HepG2 (cell line): Measurements from ENCODE around the gene ANKLE1. TPM values are rescaled to one million over a fixed set of nuclear protein-coding genes. Genes with fewer than 3 reads are reported as not detected.

Experiments used
- GLI4 ChIP-seq: sonication (generic); formaldehyde crosslinking; IDR thresholded peaks from 2 replicates; pipeline ENCODE4 v1.5.1; 2020; ENCODE audit warnings: missing genetic modification reagents, mild to moderate bottlenecking, moderate library complexity, borderline replicate concordance
- IKZF4 ChIP-seq: sonication (generic); formaldehyde crosslinking; IDR thresholded peaks from 2 replicates; pipeline ENCODE4 v1.5.1; 2020; ENCODE audit warnings: borderline replicate concordance, mild to moderate bottlenecking, low read depth, missing genetic modification reagents; ENCODE audit errors: not compliant biosample characterization
- ZNF205 ChIP-seq: IDR thresholded peaks from 2 replicates; pipeline ENCODE4 v1.6.1; 2018; ENCODE audit warnings: missing biosample characterization, missing genetic modification reagents
- ZNF263 ChIP-seq: sonication (generic); formaldehyde crosslinking; IDR thresholded peaks from 2 replicates; pipeline ENCODE4 v1.4.0; 2020; ENCODE audit warnings: missing genetic modification reagents
- polyA plus RNA-seq, 8 experiments: library from polyadenylated mRNA; depleted of rRNA in 3 of 8; stranded (reverse) in 7 of 8; unstranded in 1 of 8; fragments of >200 nt; fragmentation: Illumina TruSeq in 4 of 8; extraction: Trizol in 4 of 8; gene quantifications; 2 replicates each; pipeline versions ENCODE4 v1.2.1 to v1.2.3, GENCODE V29; 2011 to 2016; ENCODE audit warnings: low read depth in 4 of 8, missing spikeins in 1 of 8, mixed read lengths in 1 of 8; ENCODE audit not compliant: insufficient read depth in 1 of 8
- total RNA-seq, 5 experiments: library from RNA; depleted of rRNA; stranded (reverse); fragments of >200 nt; fragmentation: Illumina TruSeq; extraction: Trizol; gene quantifications; 2 replicates each; pipeline ENCODE4 v1.2.3, GENCODE V29; 2016; ENCODE audit warnings: low read depth in 1 of 5
- TF ChIP-seq, protein P1 (sequence below): sonication (generic); formaldehyde crosslinking; IDR thresholded peaks from 2 replicates; pipeline ENCODE4 v1.4.0; 2020; ENCODE audit warnings: low read depth, missing genetic modification reagents
- TF ChIP-seq, protein P2 (sequence below): sonication (generic); formaldehyde crosslinking; IDR thresholded peaks from 2 replicates; pipeline ENCODE4 v1.4.0; 2020; ENCODE audit warnings: missing genetic modification reagents
- TF ChIP-seq, protein P3 (sequence below): sonication (generic); formaldehyde crosslinking; IDR thresholded peaks from 2 replicates; pipeline ENCODE4 v1.4.0; 2020; ENCODE audit warnings: missing genetic modification reagents
- TF ChIP-seq, protein P4 (sequence below): sonication (generic); formaldehyde crosslinking; IDR thresholded peaks from 2 replicates; pipeline ENCODE4 v1.4.0; 2020; ENCODE audit warnings: missing genetic modification reagents, borderline replicate concordance
- TF ChIP-seq, protein P5 (sequence below): IDR thresholded peaks from 2 replicates; pipeline ENCODE4 v1.6.1; 2018; ENCODE audit warnings: missing genetic modification reagents
- TF ChIP-seq, protein P6 (sequence below): sonication (generic); formaldehyde crosslinking; IDR thresholded peaks from 2 replicates; pipeline ENCODE4 v1.5.0; 2020; ENCODE audit warnings: mild to moderate bottlenecking, missing genetic modification reagents
- TF ChIP-seq, protein P7 (sequence below), 2 experiments: fragments of 450-650 bp in 1 of 2; sonication (generic) in 1 of 2; formaldehyde crosslinking; IDR thresholded peaks; 2 replicates each; pipeline versions ENCODE4 v1.5.0 to v1.8.0; 2020 to 2022; ENCODE audit warnings: mild to moderate bottlenecking in 1 of 2, missing genetic modification reagents in 1 of 2

Gene ANKLE1
- total and polyA plus RNA-seq, 2 of the 13 experiments (the other 11 are each of a cell fraction or from before 2014, with no cell fraction given): 0.69 to 1.5 TPM

DNA sequence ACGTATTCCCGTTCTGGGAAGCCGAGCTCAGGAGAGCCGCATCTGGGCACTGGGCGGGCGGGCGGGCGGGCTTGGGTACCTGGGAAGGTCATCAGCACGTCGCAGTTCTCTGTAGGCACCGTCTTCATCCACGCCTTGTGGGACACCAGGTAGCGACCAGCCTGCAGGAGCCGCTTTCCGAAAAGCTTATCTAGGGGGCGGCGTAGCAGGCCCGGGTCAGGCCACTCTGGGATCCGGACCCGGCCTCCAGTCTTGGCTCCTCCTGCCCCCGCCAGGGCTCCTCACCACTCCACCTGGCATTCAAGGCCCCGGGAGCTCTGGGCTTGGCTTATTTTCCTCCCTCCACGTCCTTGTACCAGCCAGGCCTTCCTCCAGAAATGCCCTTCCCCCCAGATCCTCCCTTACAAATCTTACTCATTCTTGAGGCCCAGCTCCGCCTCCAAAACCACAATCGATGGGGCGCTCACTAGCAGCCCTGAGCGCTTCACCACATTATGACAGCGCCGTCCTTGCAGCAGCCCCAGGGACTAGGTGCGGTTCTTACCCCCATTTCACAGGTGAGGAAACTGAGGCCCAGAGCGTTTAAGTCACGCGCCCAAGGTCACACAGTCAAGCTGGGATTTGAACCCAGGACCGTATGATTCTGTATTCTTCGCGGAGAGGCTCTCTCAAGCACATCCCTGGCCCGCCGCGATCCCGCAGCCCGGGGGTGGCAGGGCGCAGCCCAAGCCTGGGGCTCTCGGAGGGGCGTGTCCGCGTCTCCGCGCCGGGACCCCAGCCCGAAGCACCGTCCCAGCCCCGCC lies 52.1 kb downstream of the ANKLE1 start (continued):
- no peak for TF ChIP-seq ZNF263 (CRISPR knock-in tag)
- TF ChIP-seq, protein P1, sequence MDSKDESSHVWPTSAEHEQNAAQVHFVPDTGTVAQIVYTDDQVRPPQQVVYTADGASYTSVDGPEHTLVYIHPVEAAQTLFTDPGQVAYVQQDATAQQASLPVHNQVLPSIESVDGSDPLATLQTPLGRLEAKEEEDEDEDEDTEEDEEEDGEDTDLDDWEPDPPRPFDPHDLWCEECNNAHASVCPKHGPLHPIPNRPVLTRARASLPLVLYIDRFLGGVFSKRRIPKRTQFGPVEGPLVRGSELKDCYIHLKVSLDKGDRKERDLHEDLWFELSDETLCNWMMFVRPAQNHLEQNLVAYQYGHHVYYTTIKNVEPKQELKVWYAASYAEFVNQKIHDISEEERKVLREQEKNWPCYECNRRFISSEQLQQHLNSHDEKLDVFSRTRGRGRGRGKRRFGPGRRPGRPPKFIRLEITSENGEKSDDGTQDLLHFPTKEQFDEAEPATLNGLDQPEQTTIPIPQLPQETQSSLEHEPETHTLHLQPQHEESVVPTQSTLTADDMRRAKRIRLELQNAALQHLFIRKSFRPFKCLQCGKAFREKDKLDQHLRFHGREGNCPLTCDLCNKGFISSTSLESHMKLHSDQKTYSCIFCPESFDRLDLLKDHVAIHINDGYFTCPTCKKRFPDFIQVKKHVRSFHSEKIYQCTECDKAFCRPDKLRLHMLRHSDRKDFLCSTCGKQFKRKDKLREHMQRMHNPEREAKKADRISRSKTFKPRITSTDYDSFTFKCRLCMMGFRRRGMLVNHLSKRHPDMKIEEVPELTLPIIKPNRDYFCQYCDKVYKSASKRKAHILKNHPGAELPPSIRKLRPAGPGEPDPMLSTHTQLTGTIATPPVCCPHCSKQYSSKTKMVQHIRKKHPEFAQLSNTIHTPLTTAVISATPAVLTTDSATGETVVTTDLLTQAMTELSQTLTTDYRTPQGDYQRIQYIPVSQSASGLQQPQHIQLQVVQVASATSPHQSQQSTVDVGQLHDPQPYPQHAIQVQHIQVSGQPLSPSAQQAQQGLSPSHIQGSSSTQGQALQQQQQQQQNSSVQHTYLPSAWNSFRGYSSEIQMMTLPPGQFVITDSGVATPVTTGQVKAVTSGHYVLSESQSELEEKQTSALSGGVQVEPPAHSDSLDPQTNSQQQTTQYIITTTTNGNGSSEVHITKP (CRISPR knock-in tag): 0 out of 2 replicates have a peak, but pooled peaks have one; percentile 28
- no peak for TF ChIP-seq GLI4
- TF ChIP-seq, protein P2, sequence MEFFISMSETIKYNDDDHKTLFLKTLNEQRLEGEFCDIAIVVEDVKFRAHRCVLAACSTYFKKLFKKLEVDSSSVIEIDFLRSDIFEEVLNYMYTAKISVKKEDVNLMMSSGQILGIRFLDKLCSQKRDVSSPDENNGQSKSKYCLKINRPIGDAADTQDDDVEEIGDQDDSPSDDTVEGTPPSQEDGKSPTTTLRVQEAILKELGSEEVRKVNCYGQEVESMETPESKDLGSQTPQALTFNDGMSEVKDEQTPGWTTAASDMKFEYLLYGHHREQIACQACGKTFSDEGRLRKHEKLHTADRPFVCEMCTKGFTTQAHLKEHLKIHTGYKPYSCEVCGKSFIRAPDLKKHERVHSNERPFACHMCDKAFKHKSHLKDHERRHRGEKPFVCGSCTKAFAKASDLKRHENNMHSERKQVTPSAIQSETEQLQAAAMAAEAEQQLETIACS: no peak
- TF ChIP-seq, protein P3, sequence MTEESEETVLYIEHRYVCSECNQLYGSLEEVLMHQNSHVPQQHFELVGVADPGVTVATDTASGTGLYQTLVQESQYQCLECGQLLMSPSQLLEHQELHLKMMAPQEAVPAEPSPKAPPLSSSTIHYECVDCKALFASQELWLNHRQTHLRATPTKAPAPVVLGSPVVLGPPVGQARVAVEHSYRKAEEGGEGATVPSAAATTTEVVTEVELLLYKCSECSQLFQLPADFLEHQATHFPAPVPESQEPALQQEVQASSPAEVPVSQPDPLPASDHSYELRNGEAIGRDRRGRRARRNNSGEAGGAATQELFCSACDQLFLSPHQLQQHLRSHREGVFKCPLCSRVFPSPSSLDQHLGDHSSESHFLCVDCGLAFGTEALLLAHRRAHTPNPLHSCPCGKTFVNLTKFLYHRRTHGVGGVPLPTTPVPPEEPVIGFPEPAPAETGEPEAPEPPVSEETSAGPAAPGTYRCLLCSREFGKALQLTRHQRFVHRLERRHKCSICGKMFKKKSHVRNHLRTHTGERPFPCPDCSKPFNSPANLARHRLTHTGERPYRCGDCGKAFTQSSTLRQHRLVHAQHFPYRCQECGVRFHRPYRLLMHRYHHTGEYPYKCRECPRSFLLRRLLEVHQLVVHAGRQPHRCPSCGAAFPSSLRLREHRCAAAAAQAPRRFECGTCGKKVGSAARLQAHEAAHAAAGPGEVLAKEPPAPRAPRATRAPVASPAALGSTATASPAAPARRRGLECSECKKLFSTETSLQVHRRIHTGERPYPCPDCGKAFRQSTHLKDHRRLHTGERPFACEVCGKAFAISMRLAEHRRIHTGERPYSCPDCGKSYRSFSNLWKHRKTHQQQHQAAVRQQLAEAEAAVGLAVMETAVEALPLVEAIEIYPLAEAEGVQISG (CRISPR knock-in tag): peak; percentile 76
- TF ChIP-seq, protein P4, sequence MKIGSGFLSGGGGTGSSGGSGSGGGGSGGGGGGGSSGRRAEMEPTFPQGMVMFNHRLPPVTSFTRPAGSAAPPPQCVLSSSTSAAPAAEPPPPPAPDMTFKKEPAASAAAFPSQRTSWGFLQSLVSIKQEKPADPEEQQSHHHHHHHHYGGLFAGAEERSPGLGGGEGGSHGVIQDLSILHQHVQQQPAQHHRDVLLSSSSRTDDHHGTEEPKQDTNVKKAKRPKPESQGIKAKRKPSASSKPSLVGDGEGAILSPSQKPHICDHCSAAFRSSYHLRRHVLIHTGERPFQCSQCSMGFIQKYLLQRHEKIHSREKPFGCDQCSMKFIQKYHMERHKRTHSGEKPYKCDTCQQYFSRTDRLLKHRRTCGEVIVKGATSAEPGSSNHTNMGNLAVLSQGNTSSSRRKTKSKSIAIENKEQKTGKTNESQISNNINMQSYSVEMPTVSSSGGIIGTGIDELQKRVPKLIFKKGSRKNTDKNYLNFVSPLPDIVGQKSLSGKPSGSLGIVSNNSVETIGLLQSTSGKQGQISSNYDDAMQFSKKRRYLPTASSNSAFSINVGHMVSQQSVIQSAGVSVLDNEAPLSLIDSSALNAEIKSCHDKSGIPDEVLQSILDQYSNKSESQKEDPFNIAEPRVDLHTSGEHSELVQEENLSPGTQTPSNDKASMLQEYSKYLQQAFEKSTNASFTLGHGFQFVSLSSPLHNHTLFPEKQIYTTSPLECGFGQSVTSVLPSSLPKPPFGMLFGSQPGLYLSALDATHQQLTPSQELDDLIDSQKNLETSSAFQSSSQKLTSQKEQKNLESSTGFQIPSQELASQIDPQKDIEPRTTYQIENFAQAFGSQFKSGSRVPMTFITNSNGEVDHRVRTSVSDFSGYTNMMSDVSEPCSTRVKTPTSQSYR (CRISPR knock-in tag): peak; percentile 58; the same call in 1 of the 2 replicates
- TF ChIP-seq, protein P5, sequence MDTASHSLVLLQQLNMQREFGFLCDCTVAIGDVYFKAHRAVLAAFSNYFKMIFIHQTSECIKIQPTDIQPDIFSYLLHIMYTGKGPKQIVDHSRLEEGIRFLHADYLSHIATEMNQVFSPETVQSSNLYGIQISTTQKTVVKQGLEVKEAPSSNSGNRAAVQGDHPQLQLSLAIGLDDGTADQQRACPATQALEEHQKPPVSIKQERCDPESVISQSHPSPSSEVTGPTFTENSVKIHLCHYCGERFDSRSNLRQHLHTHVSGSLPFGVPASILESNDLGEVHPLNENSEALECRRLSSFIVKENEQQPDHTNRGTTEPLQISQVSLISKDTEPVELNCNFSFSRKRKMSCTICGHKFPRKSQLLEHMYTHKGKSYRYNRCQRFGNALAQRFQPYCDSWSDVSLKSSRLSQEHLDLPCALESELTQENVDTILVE (CRISPR knock-in tag): no peak
- TF ChIP-seq, protein P6, sequence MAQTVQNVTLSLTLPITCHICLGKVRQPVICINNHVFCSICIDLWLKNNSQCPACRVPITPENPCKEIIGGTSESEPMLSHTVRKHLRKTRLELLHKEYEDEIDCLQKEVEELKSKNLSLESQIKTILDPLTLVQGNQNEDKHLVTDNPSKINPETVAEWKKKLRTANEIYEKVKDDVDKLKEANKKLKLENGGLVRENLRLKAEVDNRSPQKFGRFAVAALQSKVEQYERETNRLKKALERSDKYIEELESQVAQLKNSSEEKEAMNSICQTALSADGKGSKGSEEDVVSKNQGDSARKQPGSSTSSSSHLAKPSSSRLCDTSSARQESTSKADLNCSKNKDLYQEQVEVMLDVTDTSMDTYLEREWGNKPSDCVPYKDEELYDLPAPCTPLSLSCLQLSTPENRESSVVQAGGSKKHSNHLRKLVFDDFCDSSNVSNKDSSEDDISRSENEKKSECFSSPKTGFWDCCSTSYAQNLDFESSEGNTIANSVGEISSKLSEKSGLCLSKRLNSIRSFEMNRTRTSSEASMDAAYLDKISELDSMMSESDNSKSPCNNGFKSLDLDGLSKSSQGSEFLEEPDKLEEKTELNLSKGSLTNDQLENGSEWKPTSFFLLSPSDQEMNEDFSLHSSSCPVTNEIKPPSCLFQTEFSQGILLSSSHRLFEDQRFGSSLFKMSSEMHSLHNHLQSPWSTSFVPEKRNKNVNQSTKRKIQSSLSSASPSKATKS (CRISPR knock-in tag): no peak
- TF ChIP-seq, protein P7, sequence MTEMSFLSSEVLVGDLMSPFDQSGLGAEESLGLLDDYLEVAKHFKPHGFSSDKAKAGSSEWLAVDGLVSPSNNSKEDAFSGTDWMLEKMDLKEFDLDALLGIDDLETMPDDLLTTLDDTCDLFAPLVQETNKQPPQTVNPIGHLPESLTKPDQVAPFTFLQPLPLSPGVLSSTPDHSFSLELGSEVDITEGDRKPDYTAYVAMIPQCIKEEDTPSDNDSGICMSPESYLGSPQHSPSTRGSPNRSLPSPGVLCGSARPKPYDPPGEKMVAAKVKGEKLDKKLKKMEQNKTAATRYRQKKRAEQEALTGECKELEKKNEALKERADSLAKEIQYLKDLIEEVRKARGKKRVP (CRISPR knock-in tag; IDR thresholded peaks at IDR 0.05): no peak
- peak; percentile 4 for TF ChIP-seq IKZF4 (CRISPR knock-in tag)
- TF ChIP-seq ZNF205: 0 out of 2 replicates have a peak, but pooled peaks have one; percentile 39
